GM12865 (cell line): ENCODE results near the gene CARS2.
A peak's percentile ranks its signal among the peaks of the same experiment; 100 is the strongest.
"Not testable (repeated sequence)": the region's sequence is repeated elsewhere in the genome, so short reads cannot be mapped to it uniquely, and the experiment has no call there.

Source experiments
- DNase-seq: peaks from one replicate; pipeline ENCODE4 v3.0.0; 2010; ENCODE audit warnings: low read depth
- H3K4me3 ChIP-seq: 2 replicates; pipeline ENCODE4 v1.5.1; 2011; ENCODE audit warnings: mild to moderate bottlenecking, low read depth, low read length, control low read depth
- TF ChIP-seq, protein P1 (sequence below): IDR thresholded peaks from 2 replicates; pipeline ENCODE4 v1.5.1; 2011; ENCODE audit warnings: low read length, control low read depth, low read depth, inconsistent platforms; ENCODE audit not compliant: insufficient read depth; ENCODE audit errors: missing control alignments

Gene CARS2

DNA sequence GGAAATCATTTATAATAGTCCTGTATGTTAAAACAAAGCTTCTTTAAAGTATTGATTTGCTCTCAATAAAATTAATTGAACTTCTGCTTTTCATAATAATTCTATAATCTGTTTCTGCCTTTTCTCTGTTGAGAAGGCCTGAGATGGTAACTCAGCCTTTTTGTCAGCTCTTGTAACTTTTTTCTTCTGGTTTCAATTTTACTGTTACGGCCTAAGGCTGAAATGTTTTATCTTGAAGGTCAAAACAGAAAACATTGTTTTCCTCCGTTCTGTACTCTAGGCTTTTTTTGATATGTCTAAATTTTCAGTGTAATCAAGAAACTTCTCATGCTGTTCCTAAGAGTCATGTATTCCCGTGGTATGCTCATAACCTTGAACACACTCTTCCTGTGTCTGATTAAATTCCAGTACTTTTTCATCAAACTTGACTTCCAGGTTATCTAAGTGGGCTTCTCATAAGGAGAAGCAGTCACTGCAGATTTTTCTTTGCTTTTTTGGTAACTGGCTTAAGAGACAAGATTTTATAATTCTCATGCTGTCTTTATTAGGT is 98.2 kb downstream of the CARS2 start:
- H3K4me3 ChIP-seq = no peak overlapping the region
- TF ChIP-seq, protein P1, sequence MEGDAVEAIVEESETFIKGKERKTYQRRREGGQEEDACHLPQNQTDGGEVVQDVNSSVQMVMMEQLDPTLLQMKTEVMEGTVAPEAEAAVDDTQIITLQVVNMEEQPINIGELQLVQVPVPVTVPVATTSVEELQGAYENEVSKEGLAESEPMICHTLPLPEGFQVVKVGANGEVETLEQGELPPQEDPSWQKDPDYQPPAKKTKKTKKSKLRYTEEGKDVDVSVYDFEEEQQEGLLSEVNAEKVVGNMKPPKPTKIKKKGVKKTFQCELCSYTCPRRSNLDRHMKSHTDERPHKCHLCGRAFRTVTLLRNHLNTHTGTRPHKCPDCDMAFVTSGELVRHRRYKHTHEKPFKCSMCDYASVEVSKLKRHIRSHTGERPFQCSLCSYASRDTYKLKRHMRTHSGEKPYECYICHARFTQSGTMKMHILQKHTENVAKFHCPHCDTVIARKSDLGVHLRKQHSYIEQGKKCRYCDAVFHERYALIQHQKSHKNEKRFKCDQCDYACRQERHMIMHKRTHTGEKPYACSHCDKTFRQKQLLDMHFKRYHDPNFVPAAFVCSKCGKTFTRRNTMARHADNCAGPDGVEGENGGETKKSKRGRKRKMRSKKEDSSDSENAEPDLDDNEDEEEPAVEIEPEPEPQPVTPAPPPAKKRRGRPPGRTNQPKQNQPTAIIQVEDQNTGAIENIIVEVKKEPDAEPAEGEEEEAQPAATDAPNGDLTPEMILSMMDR = no peak
- DNase-seq = peak; percentile 44

GRCh38 chr13:110606281-110606680 is 99.6 kb downstream of the CARS2 start:
- not testable (repeated sequence) for H3K4me3 ChIP-seq, DNase-seq

DNA sequence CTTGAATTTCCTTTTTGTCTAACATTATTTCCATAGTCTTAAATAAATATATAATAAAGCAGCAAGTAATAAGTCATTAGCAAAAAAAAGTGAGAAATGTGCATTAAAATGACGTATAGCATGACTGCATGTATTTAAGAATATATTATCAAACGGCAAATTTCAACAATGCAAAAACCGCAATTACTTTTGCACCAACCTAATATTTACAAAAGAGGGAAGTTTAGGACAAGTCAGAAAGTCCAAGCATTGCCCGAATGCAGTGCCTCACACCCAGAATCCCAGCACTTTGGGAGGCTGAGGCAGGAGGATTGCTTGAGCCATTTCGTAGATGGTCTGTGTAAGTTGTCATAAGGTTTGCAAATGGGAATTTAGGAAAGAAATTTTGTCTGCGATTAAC is 100.8 kb downstream of the CARS2 start:
- TF ChIP-seq, protein P1 = no peak
- H3K4me3 ChIP-seq = no peak overlapping the region
- no peak for DNase-seq

DNA sequence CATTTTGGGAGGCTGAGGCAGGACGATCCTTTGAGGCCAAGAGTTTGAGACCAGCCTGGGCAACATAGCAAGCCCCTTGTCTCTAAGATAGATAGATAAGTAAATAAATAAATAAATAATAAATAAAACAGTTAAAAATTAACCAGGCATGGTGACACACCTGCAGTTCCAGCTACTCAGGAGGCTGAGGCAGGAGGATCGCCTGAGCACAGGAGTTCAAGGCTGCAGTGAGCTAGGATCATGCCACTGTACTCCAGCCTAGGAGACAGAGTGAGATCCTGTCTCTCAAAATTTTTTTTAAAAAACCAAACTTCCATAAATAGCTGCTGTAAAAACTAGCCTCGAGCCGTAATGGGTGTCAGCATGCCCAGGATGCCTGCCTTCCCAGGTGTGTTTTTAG is 104.9 kb downstream of the CARS2 start:
- H3K4me3 ChIP-seq = no peak overlapping the region
- TF ChIP-seq, protein P1 = no peak
- DNase-seq = no peak

- H3K4me3 ChIP-seq = no peak overlapping the region
- TF ChIP-seq, protein P1 = no peak
- DNase-seq = no peak
Measured at GRCh38 chr13:110600261-110600819, 105.6 kb downstream of the CARS2 start.

GRCh38 chr13:110597041-110597689 is 108.8 kb downstream of the CARS2 start:
- no peak for DNase-seq
- no peak overlapping the region for H3K4me3 ChIP-seq
- TF ChIP-seq, protein P1 = no peak

DNA sequence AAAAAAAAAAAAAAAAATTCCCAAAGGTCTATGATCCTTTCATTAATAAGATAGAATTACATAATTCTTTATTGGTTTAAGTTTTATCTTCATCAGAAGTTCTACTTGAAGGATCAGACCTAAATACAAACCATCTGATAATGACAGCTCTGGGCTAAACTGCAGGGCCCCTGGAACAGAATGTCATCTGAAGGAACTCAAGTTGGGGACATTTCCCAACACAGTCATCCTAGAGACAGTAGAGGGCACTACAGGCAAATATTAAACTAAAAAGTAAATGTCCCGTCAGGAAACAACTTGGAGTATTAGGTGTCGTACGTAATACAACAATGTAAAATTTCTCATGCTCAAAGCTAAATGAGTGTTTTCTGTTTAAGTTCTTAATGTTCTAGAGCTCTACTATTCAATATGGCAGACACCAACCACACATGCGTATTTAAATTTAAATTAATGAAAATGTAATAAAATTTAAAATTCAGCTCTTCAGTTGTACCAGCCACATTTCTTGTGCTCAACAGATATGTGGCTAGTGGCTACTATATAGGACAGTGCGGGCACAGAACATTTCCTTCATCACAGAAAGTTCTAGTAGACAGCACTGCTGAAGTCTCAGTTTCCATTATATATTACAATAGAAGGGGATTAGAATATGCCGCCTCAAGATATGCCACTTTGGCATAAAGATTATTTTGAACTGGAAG is 112.3 kb downstream of the CARS2 start:
- DNase-seq = peak; percentile 76
- TF ChIP-seq, protein P1 = peak; percentile 60
- H3K4me3 ChIP-seq = no peak overlapping the region
